Measurements from ENCODE around the gene SMIM33.
"Not testable (repeated sequence)": the region's sequence is repeated elsewhere in the genome, so short reads cannot be mapped to it uniquely, and the experiment has no call there.

Gene SMIM33

GRCh38 chr5:139481580-139482049 is 10.8 kb downstream of the SMIM33 start:
- DNase-seq (ENCODE audit: low spot score) (no peak), FAIRE-seq (no peak)

GRCh38 chr5:139482050-139482889 is 11.5 kb downstream of the SMIM33 start, which contains the start of gene STING1:
Gene STING1, minus strand, starts transcription at chr5:139482758. Its CDS starts 1,054 bp downstream, at chr5:139481704.
- no peak for FAIRE-seq
- peak; percentile 87 for DNase-seq (ENCODE audit: low spot score)

GRCh38 chr5:139482890-139483208 is 12.0 kb downstream of the SMIM33 start:
- not testable (repeated sequence) for FAIRE-seq; DNase-seq (ENCODE audit: low spot score)

DNA sequence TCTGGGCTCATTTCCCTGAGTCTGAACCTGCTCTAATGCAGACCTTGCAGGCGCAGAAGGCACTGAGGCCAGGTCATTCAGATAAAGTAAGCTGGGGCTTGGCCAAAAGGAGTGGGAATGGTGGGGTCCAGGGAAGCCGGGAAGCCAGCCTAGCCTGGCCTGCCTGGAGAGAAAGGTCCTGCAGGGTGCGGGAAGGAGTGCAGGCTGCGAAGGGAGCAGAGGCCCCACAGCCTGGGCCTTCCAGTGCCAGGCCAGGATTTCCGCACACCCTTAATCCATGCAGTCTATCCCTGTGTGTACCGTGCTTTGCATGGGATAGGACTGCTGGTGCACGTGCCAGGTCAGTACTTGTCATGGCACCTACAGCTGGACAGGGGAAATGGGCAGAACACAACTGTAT is 15.4 kb downstream of the SMIM33 start:
- DNase-seq (ENCODE audit: low spot score) (no peak), FAIRE-seq (no peak)

DNA sequence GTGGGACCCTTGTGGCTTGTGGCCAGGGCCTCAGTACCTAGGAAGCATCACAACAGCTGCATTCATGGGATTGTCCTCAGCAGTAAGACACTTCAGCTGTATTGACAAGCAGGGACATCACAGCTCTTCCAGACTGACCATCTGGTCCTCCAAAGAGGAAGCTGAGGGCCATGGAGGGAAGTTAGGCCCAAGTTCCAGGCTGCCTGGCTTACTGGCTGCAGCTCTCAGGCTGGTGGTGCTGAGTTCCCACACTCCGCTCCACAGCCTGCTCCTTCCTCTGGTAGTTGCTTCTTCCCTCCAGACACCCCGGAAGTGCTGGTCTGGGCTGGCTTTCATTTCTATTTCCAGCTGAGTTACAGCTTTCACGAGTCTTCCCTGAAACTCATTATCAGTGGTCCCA is 17.5 kb downstream of the SMIM33 start:
- DNase-seq (ENCODE audit: low spot score) (no peak), FAIRE-seq (no peak)

GRCh38 chr5:139492700-139493192 is 21.9 kb downstream of the SMIM33 start:
- no peak for DNase-seq (ENCODE audit: low spot score)

DNA sequence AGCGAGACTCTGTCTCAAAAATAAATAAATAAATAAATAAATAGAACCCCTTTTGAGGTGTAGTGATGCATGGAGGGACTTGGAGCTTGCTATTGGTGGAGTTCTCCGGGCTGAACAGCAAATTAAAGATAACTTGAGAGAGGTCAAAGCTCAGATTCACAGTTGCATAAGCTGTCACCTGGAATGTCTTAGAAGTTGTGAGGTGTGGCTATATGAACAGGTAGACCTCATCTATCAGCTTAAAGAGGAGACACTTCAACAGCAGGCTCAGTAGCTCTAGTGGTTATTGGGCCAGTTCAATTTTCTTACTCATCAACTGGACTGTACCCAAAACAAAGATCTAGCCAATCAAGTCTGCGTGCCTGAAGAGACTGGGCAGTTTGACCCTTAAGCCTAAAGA is 23.5 kb downstream of the SMIM33 start:
- FAIRE-seq = no peak
- no peak for DNase-seq (ENCODE audit: low spot score)

More at GRCh38 chr5:139492700-139493192, 21.9 kb downstream of the SMIM33 start:
- no peak for FAIRE-seq

DNA sequence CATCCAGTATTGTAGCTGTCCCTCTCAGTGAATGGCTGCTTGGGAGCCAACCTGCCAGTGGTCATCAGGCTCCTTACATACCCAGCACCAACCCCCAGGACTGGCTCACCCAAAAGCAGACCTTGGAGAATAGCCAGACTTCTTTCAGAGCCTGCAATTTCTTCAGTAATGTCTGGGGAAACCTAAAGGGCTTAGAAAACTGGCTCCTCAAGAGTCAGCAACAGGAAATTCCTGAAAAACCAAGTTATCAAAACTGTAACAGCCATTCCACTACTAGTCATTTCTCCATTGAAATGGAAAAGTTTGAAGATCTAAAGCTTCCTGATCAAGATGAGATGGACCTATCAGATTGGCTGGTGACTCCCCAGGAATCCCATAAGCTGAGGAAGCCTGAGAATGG is 24.0 kb downstream of the SMIM33 start:
- FAIRE-seq (no peak), DNase-seq (ENCODE audit: low spot score) (no peak)

DNA sequence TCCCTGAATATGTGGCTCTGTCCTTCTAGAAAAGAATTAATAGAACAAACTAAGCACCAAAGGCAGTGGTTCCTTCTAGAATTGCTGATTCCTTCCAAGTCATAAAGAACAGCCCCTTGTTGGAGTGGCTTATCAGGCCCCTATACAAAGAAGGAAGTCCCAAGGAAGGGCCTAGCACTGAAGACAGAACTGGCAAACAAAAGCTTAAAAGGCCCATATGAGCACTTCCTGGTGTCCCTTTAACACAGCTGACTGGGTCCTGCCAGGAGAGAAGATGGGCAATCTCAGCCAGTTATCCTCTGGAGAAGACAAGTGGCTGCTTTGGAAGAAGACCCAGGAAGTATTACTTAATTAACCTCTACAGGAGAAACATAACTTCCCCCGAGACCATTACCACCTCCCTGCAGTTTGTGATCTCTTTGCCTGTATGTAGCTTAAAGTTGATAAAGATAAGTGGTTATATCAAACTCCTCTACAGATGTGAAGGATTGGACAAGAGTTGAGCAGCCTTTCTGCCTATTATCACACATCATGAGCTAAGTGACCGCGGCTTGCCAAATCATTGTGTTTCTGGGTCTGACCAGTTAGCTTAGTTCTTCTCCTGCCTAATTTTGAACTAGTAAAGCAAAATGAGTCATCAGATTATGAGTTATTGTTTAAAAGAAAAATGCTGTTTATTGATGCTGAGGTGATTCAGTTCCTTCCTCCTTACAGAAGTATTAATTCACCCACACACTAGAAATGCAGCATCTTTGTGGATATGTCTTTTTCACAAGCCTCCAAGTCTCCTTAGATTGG is 25.0 kb downstream of the SMIM33 start:
- no peak for DNase-seq (ENCODE audit: low spot score)
- no peak for FAIRE-seq

GRCh38 chr5:139501381-139501780 is 30.6 kb downstream of the SMIM33 start:
- FAIRE-seq = no peak
- DNase-seq (ENCODE audit: low spot score) = no peak

- FAIRE-seq = not testable (repeated sequence)
These were observed 32.4 kb downstream of the SMIM33 start for GRCh38 chr5:139503036-139503817.

DNA sequence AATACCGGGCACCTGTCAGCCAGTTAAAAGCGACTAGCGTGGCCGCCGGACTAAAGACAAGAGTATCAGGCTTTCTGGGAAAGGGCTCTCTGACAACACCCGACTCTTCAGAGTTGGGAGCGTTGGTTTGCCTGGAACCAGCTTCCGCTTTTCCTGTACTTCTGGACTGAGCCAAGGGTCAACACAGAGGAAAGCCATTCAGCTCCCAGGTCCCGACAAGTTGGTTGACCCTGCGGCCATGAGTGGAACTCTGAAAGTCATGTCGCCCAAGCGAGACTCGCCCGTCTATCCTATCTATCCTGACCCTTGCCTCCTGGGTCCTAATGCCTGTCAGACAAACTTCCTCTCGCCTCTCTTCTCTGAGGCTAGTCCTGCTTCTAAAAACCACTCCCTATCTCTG is 33.1 kb downstream of the SMIM33 start:
- FAIRE-seq = not testable (repeated sequence)

More at GRCh38 chr5:139503036-139503817, 32.4 kb downstream of the SMIM33 start:
- not testable (repeated sequence) for DNase-seq (ENCODE audit: low spot score)

GRCh38 chr5:139504722-139505121 is 33.9 kb downstream of the SMIM33 start:
- DNase-seq (ENCODE audit: low spot score); FAIRE-seq: not testable (repeated sequence)

More for the DNA sequence above, 33.1 kb downstream of the SMIM33 start:
- DNase-seq (ENCODE audit: low spot score) = not testable (repeated sequence)

DNA sequence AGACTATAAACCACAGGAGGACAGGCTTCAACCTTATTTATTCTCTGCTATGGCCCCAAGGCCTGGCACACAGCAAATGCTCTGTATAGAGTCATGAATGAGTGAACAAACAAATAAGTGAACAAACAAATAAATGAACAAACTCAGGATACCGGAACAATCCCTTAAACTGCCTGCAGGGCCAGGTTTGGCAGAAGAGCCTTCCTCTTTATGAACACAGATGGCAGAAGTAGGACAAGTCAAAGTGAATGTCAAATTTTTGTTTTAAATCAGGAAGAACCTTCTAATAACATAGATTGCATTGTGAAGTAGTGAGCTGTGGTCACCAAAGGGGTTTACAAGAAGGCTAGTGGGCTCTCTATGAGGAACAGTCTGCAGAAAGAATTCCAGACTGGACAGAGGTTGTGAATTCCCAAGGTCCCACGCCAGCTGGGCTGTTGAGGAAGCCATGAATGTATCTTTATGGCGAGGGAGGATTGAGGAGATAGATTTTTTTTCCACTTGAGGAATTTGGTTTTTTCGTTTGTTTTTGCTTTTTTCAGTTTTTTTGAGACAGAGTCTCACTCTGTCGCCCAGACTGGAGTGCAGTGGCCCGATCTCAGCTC is 42.1 kb downstream of the SMIM33 start:
- no peak for FAIRE-seq
- no peak for DNase-seq (ENCODE audit: low spot score)

DNA sequence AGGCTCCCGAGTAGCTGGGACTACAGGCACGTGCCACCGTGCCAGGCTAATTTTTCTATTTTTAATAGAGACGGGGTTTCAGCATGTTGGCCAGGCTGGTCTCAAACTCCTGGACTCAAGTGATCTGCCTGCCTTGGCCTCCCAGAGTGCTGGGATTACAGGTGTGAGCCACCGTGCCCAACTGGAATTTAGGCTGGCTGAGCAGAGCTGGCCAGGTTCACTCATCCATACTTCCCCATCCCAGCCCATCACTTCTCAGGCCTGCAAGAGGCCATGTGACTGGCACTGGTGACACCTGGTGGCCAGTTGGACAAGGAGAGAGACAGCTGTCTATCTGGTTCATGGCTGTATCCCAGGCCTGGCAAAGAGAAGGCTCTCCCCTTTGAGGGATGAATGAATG is 42.6 kb downstream of the SMIM33 start:
- DNase-seq (ENCODE audit: low spot score) = peak; percentile 58
- FAIRE-seq = not testable (repeated sequence)

DNA sequence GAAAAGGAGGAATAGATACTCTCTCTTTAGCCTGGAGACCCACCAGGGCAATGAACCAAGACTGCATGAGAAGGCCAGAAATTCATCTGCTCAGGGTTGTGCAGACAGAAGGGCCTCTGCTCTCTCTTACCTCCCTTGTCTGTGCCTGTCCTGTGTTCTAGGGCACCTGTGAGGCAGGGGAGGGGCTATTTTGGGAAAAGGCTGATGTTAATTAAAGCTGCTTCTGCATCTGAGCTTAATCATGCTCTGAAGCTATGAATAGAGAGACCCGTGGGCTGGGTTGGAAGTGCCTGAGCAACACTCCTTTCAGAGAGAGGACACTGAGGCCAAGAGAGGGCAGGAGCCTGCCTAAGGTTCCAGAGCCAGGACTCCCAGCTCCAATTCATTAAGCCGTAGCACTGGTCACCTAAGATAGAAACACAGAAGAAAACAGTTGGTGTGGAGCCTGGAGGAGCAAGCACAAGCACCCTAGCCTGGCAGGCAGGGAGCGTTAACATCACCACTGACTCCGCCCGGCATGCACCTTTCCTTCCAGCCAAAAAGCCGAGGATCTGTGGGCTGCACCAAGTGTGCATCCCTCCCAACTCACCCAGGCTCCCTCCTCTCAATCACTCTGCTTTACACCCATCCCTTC is 43.2 kb downstream of the SMIM33 start:
- FAIRE-seq (no peak), DNase-seq (ENCODE audit: low spot score) (no peak)

DNA sequence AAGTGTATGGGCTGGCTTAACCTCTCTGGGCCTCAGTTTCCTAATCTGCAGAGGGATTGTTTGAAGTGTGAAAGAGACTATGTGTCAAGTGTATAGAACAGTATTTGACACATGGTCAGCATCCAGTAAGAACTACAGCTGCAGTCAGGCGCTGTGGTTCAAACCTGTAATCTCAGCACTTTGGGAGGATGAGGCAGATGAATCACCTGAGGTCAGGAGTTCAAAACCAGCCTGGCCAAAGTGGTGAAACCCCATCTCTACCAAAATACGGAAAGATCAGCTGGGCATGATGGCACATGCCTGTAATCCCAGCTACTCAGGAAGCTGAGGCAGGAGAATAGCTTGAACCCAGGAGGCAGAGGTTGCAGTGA is 43.7 kb downstream of the SMIM33 start:
- FAIRE-seq (no peak), DNase-seq (ENCODE audit: low spot score) (no peak)

DNA sequence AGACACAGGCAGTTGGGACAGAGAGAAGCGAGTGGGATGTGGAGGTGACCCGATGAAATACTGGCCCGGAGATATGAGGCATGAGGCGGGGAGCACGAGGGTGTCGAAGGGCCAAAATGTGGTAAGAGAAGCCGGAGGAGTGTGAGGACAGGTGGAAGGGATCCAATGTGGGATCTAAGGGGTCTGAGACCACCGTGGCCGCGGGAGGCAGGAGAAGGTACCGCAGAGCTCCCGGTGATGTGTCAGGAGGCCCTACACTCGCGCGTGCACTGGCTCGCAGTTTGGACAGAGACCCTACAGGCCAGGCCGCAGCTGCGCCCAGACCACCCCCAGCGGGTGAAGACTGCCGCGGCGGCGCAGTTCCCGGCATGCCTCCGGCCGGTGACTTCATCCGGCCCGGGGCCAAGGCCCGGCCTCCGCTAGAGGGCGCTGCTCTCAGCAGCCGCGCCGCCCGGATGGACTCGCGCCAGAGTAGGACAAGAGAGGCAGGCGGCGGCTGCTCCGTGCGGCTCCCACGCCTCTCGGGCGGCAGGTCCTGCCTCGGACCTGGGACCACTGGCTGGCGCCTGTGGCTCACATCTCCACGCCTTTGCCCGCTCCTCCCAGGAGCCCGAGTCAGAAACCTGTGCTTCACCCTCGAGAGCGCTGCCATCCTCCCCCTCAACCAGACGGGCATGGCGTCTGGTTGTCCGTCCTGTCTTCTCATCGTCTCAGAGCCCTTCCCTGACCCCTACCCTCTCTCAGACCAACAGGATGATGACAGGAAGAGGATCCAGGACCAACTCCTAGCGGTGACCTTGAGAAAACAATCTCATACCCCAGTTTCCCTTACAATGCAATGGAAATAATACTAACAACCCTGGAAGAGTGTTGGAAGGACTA is 47.1 kb downstream of the SMIM33 start:
- DNase-seq (ENCODE audit: low spot score) = peak; percentile 90
- no peak for FAIRE-seq
